Left forelimb (tissue), 1 donor: ENCODE data around the gene FOXJ3.

ENCODE experiments used
- DNase-seq: peaks from one replicate; pipeline ENCODE4 v3.0.0-alpha.2; 2018; ENCODE audit warnings: low spot score

Gene FOXJ3

GRCh38 chr1:42311138-42311537, 23.9 kb downstream of the FOXJ3 start:
- no peak for DNase-seq

- no peak for DNase-seq
Observed at GRCh38 chr1:42306977-42307376, 28.1 kb downstream of the FOXJ3 start.

DNA sequence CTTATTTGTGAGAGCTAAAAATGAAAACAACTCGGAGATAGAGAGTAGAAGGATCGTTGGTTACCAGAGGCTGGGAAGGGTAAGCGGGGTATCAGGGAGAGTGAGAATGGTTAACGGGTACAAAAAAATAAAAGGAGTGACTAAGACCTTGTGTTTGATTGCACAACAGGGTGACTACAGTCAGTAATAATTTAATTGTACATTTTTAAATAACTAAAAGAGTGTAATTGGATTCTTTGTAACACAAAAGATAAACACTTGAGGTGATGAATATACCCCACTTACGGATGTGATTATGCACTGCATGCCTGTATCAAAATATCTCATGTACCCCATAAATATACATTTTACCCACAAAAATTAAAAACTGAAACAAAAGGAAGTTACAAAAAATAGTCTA, 29.4 kb downstream of the FOXJ3 start:
- DNase-seq: no peak

DNA sequence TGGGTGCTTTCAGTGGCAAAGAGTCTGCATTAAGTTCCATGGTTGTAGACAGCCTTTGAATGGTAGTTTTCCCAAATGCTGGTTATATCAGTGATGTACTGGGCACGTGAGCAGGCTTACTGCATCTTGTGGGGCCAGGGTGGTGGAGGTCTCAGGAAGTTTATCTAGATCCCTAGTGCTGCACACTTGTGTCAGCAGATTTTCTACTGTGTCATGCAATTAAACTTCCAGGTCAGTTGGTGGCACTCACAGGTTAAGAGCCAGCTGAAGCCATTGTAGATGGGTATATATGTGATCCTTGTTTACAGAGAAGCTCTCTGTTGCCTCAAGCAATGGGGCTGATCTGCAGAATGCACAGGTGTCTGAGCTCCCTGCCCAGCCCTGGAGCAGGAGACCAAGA, 33.0 kb downstream of the FOXJ3 start:
- DNase-seq: no peak

GRCh38 chr1:42298520-42298919, 36.5 kb downstream of the FOXJ3 start:
- DNase-seq: no peak

DNA sequence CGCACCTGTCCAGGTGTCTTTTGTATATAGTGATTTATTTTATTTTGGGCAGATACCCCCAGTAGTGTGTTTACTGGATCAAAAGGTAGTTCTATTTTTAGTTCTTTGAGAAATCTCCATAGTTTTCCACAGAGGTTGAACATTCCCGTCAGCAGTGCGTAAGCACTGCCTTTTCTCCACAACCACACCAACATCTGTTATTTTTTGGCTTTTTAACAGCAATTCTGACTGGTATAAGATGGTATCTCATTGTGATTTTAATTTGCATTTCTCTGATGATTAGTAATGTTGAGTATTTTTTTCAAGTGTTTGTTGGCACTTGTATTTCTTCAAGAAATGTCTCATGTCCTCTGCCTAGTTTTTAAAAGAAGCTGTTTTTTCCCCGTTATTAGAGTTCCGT, 39.2 kb downstream of the FOXJ3 start:
- DNase-seq: no peak

GRCh38 chr1:42290130-42290529, 44.9 kb downstream of the FOXJ3 start:
- DNase-seq: no peak

GRCh38 chr1:42288311-42288985, 46.6 kb downstream of the FOXJ3 start:
- no peak for DNase-seq

DNA sequence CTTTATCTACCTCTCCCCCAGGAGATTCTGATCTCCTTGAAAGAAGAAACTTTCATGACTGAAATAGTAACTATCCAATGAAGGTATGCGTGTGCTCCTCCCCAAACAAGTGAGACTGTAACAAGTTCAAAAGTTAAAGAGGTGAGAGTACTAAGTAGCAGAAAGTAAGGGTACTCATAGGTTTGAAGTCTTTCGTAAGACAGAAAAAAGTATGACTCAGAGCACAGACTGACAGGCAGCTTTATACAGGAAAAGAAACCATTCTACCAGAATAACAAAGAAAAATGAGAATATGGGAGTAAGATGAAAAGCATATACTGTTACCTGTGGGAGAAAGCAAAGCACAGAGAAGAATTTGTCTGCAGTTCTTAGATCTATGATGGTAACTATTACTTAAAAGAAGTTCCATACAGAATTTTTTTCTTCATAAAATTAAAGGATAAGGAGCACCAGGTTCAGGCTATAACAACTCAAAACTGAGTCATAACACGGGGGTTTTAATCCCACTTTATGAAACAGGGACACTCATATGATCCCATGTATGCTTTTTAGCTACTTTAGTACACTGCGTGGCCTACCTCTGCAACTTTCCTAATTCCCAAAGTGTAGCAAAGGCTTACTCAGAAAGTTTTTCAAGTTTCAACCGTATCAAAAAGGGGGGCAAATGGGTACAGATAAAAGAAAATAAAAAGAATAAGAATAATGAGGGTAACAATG, 52.0 kb downstream of the FOXJ3 start:
- no peak for DNase-seq

GRCh38 chr1:42282024-42282579, 52.9 kb downstream of the FOXJ3 start:
- no peak for DNase-seq

GRCh38 chr1:42280821-42281220, 54.2 kb downstream of the FOXJ3 start:
- DNase-seq: no peak

DNA sequence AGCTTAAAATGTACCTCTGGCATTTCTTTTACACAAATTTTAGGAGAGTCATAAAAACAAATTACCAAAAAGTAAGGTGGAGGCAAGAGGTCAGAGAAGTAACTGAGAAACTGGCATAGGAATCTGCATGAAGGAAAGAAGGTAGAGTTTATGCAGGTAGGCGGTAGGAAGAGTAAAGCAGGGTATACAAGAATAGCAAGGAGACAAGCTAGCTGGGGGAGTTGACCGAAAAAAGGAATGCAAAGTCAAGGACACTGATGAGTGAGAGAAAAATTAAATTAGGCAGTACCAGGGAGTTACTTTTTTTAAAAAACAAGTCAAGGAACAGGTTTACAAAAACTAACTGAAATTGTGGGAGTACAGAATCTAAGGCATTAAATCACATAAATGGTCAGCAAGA, 56.0 kb downstream of the FOXJ3 start:
- no peak for DNase-seq

DNA sequence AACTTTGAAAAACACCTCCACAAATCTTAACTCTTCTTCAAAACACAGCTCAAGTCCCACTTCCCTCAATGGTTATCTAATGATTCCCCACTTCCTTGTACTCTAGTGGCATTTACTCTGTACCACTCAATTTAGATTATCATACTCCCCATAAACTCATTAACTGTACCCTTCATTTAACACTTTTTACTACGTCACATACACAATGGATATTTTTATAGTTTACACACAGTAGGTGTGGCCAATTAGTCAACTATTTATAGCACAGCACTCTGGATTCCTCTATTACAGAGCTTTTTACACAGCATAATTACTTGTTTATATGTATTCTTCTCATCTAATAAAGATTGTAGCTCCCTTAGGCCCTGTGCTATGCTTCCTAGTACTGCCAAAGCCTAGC, 62.1 kb downstream of the FOXJ3 start:
- no peak for DNase-seq

GRCh38 chr1:42267904-42268303, 67.1 kb downstream of the FOXJ3 start:
- no peak for DNase-seq

DNA sequence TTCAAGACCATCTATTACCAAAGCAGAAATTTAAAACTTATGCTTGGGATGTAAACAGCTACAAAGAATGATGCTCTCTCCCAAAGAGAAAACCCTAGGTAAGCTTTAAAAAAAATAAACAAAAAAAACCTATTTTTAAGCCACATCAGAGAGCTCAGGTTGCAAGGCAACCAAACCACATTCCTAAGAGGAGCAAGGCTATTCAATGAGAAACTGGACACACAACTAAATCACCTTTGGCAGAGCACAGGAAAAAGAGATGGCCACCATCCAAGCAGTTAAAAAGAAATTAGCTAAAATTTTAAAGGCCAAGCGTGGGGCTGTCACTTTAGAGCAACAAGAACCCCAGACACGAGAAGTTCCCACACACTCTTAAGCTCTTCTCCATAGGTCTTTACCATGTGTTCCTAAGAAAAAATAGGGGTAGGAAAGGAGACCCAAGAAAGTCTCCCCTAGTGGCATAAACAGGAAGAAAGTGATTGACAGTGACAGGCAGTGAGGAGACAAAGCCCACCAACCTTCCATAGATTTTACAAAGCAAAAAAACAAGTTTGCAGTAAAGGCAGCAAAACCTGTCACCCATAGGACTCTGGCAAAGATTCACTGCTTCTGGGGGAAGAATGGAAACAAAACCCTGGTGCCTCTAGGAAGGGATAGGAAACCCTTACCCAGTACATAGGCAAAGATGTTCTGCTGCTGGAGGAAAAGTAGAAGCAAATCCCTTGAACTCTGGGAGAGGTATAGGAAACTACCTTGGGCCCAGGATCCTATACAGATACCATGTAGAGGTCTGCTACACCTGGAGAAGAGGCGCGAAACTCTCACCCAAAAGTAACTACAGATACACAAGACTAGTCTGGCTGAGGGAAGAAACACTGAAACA, 68.5 kb downstream of the FOXJ3 start:
- no peak for DNase-seq

GRCh38 chr1:42264511-42265190, 70.4 kb downstream of the FOXJ3 start:
- no peak for DNase-seq

GRCh38 chr1:42263019-42263418, 72.0 kb downstream of the FOXJ3 start:
- DNase-seq: no peak

DNA sequence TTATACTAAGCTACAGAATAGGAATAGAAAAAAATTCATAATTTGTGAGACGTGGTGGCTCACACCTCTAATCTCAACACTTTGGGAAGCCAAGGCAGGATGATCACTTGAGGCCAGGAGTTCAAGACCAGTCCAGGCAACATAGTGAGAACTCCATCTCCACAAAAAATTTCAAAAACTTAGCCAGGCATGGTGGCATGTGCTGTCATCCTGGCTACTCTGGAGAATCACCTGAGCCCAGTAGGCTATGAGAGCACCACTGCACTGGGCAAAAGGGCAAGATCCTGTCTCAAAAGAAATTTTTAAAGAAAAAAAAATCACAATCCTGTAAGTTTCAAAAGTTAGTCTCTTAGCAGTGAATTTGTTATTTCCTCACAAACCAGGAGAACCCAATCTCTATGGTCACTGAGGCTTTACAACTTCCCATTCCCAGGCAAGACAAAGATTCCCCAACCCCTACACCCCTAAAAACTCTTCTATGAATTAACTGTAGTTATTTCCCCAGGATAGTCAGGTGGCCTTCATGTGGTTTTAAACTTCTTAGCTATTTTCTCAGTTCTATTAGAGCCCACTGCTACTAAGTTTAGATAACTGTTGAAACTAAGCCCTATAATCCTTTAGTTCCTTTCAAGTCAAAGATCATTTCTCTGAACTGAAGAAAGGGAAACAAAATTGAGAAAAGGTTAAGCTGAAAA, 74.5 kb downstream of the FOXJ3 start:
- no peak for DNase-seq

- no peak for DNase-seq
Observed at GRCh38 chr1:42259739-42260064, 75.3 kb downstream of the FOXJ3 start.

GRCh38 chr1:42259059-42259738, 75.8 kb downstream of the FOXJ3 start:
- no peak for DNase-seq

DNA sequence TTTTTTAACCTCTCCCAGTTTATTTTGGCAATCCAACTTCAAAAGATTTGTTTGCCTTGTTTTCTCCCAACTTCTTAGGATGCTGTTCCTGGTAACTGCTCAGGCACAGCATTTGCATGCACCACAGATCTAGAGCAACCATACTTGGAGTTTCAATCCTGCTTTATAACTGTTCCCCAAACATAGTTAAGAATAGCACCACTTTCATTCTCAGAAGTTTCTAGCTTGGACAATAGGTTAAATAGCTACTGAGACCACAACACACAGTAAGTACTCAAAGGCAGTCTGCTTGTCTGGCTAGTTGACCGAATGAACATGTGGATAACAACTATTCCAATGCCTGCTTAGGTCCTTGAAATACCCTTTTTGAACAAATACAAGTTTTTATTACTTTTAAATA, 76.8 kb downstream of the FOXJ3 start:
- no peak for DNase-seq
